IMR-90 (cell line): ENCODE measurements around the gene NDUFA3. TPM values are rescaled to one million over a fixed set of nuclear protein-coding genes. Genes with fewer than 3 reads are reported as not detected.
A peak's percentile ranks its signal among the peaks of the same experiment; 100 is the strongest.

Experiments
- ATAC-seq: fragments of 200-7000 bp; cut with Tn5 transposase; 2 replicates; pipeline ENCODE4 v1.9.1; 2020; ENCODE audit warnings: low read depth, mild to moderate bottlenecking, moderate library complexity
- BruUV-seq: library from RNA; stranded (reverse); fragments of 400-500 nt; replicated peaks from 2 replicates; lab custom pipeline; 2021; lab: Mats Ljungman, UMichigan
- CTCF ChIA-PET: fragments of 300-600 bp; formaldehyde crosslinking; extraction: SDS; loops from one replicate; lab custom pipeline; 2021; ENCODE audit warnings: antibody characterized with exemption; lab: Yijun Ruan, JAX
- POLR2A ChIA-PET: fragments of 300-600 bp; sonication (Branson Sonifier 250); formaldehyde crosslinking; loops from one replicate; lab custom pipeline; 2022; ENCODE audit warnings: antibody characterized with exemption; ENCODE audit not compliant: unreplicated experiment; lab: Charles Lee
- DNase-seq: peaks from one replicate; pipeline ENCODE4 v3.0.0; 2013
- H2AFZ ChIP-seq: replicated peaks from 2 replicates; pipeline ENCODE3; 2013; ENCODE audit warnings: low read length, mild to moderate bottlenecking; ENCODE audit not compliant: poor library complexity
- H2AK5ac ChIP-seq: 2 replicates; pipeline ENCODE4 v1.6.1; 2013; ENCODE audit warnings: low read depth, low read length, inconsistent platforms
- H2AK9ac ChIP-seq: replicated peaks from 2 replicates; pipeline ENCODE3; 2013; ENCODE audit warnings: mild to moderate bottlenecking, low read depth, low read length, moderate library complexity; ENCODE audit not compliant: poor library complexity
- H2BK120ac ChIP-seq: 2 replicates; pipeline ENCODE4 v1.6.1; 2013; ENCODE audit warnings: low read depth, low read length, inconsistent platforms
- H2BK15ac ChIP-seq: 3 replicates; pipeline ENCODE4 v1.6.1; 2013; ENCODE audit warnings: low read depth, low read length, inconsistent platforms
- H2BK20ac ChIP-seq: 2 replicates; pipeline ENCODE4 v1.6.1; 2013; ENCODE audit warnings: low read depth, mild to moderate bottlenecking, inconsistent platforms, low read length, moderate library complexity
- H2BK5ac ChIP-seq: 2 replicates; pipeline ENCODE4 v1.6.1; 2013; ENCODE audit warnings: mild to moderate bottlenecking, low read depth, low read length, inconsistent platforms; ENCODE audit not compliant: poor library complexity, severe bottlenecking
- H3K14ac ChIP-seq: replicated peaks from 2 replicates; pipeline ENCODE4 v1.6.1; 2013; ENCODE audit warnings: low read depth, low read length, inconsistent platforms
- H3K18ac ChIP-seq: 2 replicates; pipeline ENCODE4 v1.6.1; 2013; ENCODE audit warnings: low read depth, low read length, control low read depth
- H3K23ac ChIP-seq: 2 replicates; pipeline ENCODE4 v1.6.1; 2013; ENCODE audit warnings: low read depth, low read length, inconsistent platforms
- H3K27ac ChIP-seq: 2 replicates; pipeline ENCODE4 v1.5.1; 2013; ENCODE audit warnings: mild to moderate bottlenecking, control low read depth, low read length; ENCODE audit not compliant: insufficient read depth
- H3K27me3 ChIP-seq: 2 replicates; pipeline ENCODE4 v1.6.1; 2013; ENCODE audit warnings: low read length; ENCODE audit not compliant: control insufficient read depth, insufficient read depth
- H3K36me3 ChIP-seq: 2 replicates; pipeline ENCODE4 v1.6.1; 2013; ENCODE audit warnings: low read length, mixed read lengths; ENCODE audit not compliant: control insufficient read depth, insufficient read depth
- H3K4ac ChIP-seq: 2 replicates; pipeline ENCODE4 v1.6.1; 2013; ENCODE audit warnings: low read depth, low read length, inconsistent platforms
- H3K4me1 ChIP-seq: 2 replicates; pipeline ENCODE4 v1.6.1; 2013; ENCODE audit warnings: low read length, mixed read lengths; ENCODE audit not compliant: control insufficient read depth, insufficient read depth
- H3K4me2 ChIP-seq: 2 replicates; pipeline ENCODE4 v1.6.1; 2013; ENCODE audit warnings: low read depth, mild to moderate bottlenecking, control low read depth, low read length, moderate library complexity
- H3K4me3 ChIP-seq: 2 replicates; pipeline ENCODE4 v1.5.1; 2013; ENCODE audit warnings: low read depth, mild to moderate bottlenecking, control low read depth, low read length, moderate library complexity; ENCODE audit not compliant: insufficient read depth
- H3K56ac ChIP-seq: 2 replicates; pipeline ENCODE4 v1.6.1; 2013; ENCODE audit warnings: low read length, inconsistent platforms; ENCODE audit not compliant: insufficient read depth; ENCODE audit errors: extremely low read depth
- H3K79me1 ChIP-seq, 2 experiments: 2 replicates each; pipeline ENCODE4 v1.6.1; 2013; ENCODE audit warnings: low read length in 2 of 2, inconsistent platforms in 1 of 2, low read depth in 1 of 2
- H3K9ac ChIP-seq: 2 replicates; pipeline ENCODE4 v1.6.1; 2013; ENCODE audit warnings: low read depth, low read length, control low read depth
- H3K9me1 ChIP-seq: 2 replicates; pipeline ENCODE4 v1.6.1; 2013; ENCODE audit warnings: low read length, inconsistent platforms; ENCODE audit not compliant: insufficient read depth
- H3K9me3 ChIP-seq: 2 replicates; pipeline ENCODE4 v1.6.1; 2013; ENCODE audit warnings: low read length; ENCODE audit not compliant: control insufficient read depth, insufficient read depth
- H4K20me1 ChIP-seq: 2 replicates; pipeline ENCODE4 v1.6.1; 2013; ENCODE audit warnings: low read length, inconsistent platforms; ENCODE audit not compliant: insufficient read depth
- H4K5ac ChIP-seq: 2 replicates; pipeline ENCODE4 v1.6.1; 2013; ENCODE audit warnings: mild to moderate bottlenecking, low read depth, low read length, control low read depth
- H4K8ac ChIP-seq, 2 experiments: 2 replicates each; pipeline ENCODE4 v1.6.1; 2013; ENCODE audit warnings: low read depth in 2 of 2, low read length in 2 of 2, control low read depth in 1 of 2, inconsistent platforms in 1 of 2
- H4K91ac ChIP-seq: 2 replicates; pipeline ENCODE4 v1.6.1; 2013; ENCODE audit warnings: low read depth, low read length, inconsistent platforms; ENCODE audit not compliant: insufficient read depth
- CEBPB ChIP-seq: IDR thresholded peaks from 2 replicates; pipeline ENCODE4 v1.6.1; 2012; ENCODE audit warnings: low read depth, low read length, improper control_type of control experiment
- CHD1 ChIP-seq: IDR thresholded peaks from 2 replicates; pipeline ENCODE4 v1.6.1; 2012; ENCODE audit warnings: low read depth, low read length, improper control_type of control experiment
- WGBS, 2 experiments: methylation state at CpG; one replicate each; pipeline versions ENCODE4 v1.1.5 to v1.1.7; 2013; ENCODE audit warnings: missing lambda C conversion rate in 2 of 2; ENCODE audit not compliant: insufficient read length in 1 of 2; ENCODE audit errors: extremely low coverage in 2 of 2; 5-methylcytosine and 5-hydroxymethylcytosine counted together
- dilution Hi-C: fragments of 300-500 bp; cut with HindIII; formaldehyde crosslinking; loops from one replicate; pipeline ENCODE4 v1.14.3; 2018; ENCODE audit warnings: low sequenced_read_pairs; ENCODE audit not compliant: unreplicated experiment
- in situ Hi-C: fragments of 300-500 bp; cut with MboI; formaldehyde crosslinking; loops from 3 replicates; pipeline ENCODE4 v1.14.3; 2019; ENCODE audit warnings: low sequenced_read_pairs, inconsistent platforms, mixed read lengths
- intact Hi-C: fragments of 100-400 bp; cut with micrococcal nuclease; formaldehyde crosslinking; loops from 2 replicates; pipeline ENCODE4 v1.10.0; 2022
- polyA plus RNA-seq, 3 experiments: library from polyadenylated mRNA; depleted of rRNA; stranded (reverse); fragments of >200 nt; gene quantifications; 2 replicates each; pipeline ENCODE4 v1.2.3, GENCODE V29; 2012; ENCODE audit warnings: low replicate concordance in 1 of 3
- total RNA-seq: library from RNA; depleted of rRNA; stranded (reverse); fragments of >200 nt; gene quantifications from 2 replicates; pipeline ENCODE4 v1.2.3, GENCODE V29; 2012
- TF ChIP-seq, protein P1 (sequence below): conservative IDR thresholded peaks from 2 replicates; pipeline ENCODE4 v1.5.1; 2012; ENCODE audit warnings: mild to moderate bottlenecking, low read depth, low read length, improper control_type of control experiment

Gene NDUFA3
- total and polyA plus RNA-seq, 2 of the 4 experiments (the other 2 are of a cell fraction) = 7.9 to 85.0 TPM

DNA sequence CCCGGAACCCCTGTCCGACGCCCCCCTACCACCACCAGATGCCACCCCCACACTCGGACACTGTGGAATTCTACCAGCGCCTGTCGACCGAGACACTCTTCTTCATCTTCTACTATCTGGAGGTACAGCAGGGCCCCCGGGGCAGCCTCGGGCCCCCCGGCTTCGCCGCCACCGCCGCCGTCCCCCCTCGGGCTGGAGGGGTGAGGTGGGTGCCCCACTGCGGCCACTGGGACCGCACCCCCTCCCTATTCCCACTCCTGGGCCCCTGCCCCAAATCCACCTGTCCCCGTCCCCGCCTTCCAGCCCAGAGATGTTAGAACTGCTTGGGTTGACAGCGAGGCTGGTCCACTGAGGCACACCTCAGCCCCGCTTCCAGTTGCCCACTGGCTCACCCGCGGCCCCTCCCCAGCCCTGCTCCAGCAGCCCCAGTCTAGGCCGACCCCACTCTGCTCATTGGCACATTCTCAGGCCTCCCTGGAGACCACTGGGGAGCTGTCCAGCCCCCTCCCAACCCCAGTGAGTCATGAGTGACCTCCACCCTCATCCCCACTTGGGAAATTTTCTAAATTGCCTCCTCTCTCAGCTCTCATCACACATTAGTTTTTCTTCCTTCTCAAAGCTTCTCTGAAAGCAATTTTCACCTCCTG, 50.3 kb downstream of the NDUFA3 start:
- Histone ChIP-seq H3K4me2 (no peak overlapping the region), H3K4me1 (no peaks in the 10 kb centered on the region), H2AK9ac (peak overlapping the region; percentile 71), H2BK15ac (no peak overlapping the region), H3K9me3 (no peaks in the 10 kb centered on the region), H3K9me1 (no peaks in the 10 kb centered on the region), H3K36me3 (peaks cover 73% of the 10 kb centered on the region), H3K14ac (no peak overlapping the region), H3K4me3 (no peak overlapping the region), H3K23ac (no peak overlapping the region), H3K79me1 (peaks cover 0 to 19% of the 10 kb centered on the region in 2 experiments; a peak in 3 of 4 replicates), H3K9ac (no peak overlapping the region), H4K5ac (no peak overlapping the region), H3K27me3 (no peaks in the 10 kb centered on the region), H3K27ac (no peak overlapping the region), H2AFZ (no peak overlapping the region), H3K4ac (no peak overlapping the region), H3K56ac (no peak overlapping the region), H2BK120ac (no peak overlapping the region), H4K20me1 (peaks cover 7% of the 10 kb centered on the region; the same call in 1 of the 2 replicates), H4K91ac (no peak overlapping the region), H2AK5ac (no peak overlapping the region), H3K18ac (no peak overlapping the region), H4K8ac (no peak overlapping the region), H2BK5ac (no peak overlapping the region), H2BK20ac (no peak overlapping the region)
- ChIA-PET POLR2A (no interaction called here), CTCF (no interaction called here)
- 77% methylated on average over 3 of the region's 25 CpGs; no CpG with 5 or more reads in 1 of the 2 experiments for WGBS, 2 experiments
- dilution Hi-C loops (no loop called here), in situ Hi-C loops (no loop called here), intact Hi-C loops (no loop called here)
- ATAC-seq (peak; percentile 30; the same call in 1 of the 2 replicates), DNase-seq (no peak)
- TF ChIP-seq CEBPB (no peak), CHD1 (no peak)
- TF ChIP-seq, protein P1, sequence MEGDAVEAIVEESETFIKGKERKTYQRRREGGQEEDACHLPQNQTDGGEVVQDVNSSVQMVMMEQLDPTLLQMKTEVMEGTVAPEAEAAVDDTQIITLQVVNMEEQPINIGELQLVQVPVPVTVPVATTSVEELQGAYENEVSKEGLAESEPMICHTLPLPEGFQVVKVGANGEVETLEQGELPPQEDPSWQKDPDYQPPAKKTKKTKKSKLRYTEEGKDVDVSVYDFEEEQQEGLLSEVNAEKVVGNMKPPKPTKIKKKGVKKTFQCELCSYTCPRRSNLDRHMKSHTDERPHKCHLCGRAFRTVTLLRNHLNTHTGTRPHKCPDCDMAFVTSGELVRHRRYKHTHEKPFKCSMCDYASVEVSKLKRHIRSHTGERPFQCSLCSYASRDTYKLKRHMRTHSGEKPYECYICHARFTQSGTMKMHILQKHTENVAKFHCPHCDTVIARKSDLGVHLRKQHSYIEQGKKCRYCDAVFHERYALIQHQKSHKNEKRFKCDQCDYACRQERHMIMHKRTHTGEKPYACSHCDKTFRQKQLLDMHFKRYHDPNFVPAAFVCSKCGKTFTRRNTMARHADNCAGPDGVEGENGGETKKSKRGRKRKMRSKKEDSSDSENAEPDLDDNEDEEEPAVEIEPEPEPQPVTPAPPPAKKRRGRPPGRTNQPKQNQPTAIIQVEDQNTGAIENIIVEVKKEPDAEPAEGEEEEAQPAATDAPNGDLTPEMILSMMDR = no peak
- no TSS peak for BruUV-seq
